ENCODE results near the gene PLPP7.

Gene PLPP7

GRCh38 chr9:131275332-131276093 lies 14.0 kb upstream of the PLPP7 start:
- no peak for TF ChIP-seq GATA2 (IDR thresholded peaks at IDR 0.05; ENCODE audit: low read depth, low read length)
- no peak for TF ChIP-seq GATA3 (IDR thresholded peaks at IDR 0.05; ENCODE audit: low read depth, low read length)

DNA sequence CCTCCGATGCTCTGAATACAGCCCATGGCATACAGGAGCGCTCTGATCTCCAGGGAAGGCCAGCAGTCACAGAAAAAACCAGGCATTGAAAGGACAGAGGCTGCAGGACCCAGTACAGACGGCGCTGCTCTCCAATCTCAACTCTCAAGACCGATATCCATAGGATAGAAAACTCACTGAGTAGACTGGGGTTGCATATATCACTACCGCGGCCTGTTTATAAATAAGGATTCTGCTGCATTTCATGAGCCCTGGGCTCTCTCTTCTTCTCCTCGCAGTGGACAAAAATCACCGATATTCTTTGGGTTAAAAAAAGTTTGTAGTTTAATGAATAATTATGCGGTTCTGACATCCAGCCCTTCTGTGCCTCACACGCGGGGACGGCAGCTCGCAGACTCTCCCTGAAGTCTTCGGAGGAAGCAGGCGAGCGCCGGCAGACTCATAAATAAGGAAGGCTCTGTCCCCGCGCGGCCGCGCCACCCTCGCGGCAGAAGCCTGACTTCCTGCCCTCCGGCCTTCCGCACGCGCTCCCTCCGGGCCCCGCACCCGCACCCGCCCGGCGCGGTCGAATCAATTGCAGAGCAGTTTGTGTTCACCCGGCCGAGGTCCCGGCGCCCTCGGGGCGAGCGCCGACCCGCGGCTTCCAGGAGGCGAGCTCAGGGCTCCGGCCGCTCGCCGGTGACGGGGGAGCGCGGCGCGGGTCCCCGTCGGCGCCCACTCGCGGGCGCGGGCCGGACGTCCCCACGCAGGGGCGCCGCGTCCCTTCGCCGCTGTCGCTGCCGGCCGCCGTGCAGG lies 13.2 kb upstream of the PLPP7 start, which contains the start of gene FAM78A:
FAM78A (minus strand) TSS at position 417 of the 795 bp plus-strand sequence; CDS start at position 86, 331 bp downstream.
- TF ChIP-seq GATA2 (IDR thresholded peaks at IDR 0.05; ENCODE audit: low read depth, low read length) (no peak), GATA3 (IDR thresholded peaks at IDR 0.05; ENCODE audit: low read depth, low read length) (no peak)

- TF ChIP-seq GATA2 (IDR thresholded peaks at IDR 0.05; ENCODE audit: low read depth, low read length) (no peak), GATA3 (IDR thresholded peaks at IDR 0.05; ENCODE audit: low read depth, low read length) (no peak)
These were observed 12.6 kb upstream of the PLPP7 start for GRCh38 chr9:131276891-131277286.

DNA sequence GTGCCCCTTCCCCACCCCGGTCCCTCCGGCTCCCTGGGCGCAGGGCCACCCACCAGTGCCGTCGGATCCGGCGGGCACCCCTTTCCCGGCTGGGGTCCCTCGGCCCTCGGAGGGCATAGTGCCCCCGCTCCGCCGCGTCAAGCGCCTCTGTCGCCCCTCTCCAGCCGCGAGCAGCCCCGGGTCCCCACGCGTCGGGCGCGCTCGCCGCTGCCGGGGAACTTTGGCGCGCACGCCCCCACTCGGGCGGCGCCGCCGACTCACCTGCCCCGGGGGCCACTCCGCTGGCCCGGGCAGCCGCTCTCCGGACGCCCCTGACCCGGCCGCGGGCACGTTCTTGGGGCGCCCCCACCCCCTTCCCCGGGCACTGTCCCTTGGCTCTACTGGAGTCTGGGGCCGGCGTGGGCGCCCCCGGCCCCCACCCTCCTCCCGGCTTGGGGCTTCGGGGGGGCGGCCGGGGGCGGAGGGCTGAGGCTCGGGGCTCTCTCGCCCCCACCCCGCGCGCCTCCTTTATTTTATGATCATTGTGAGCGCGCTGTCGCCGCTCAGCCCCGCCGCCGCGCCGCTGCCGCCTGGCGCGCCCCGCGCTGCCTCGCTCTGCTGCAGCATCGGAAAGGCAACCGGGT lies 12.1 kb upstream of the PLPP7 start:
- TF ChIP-seq GATA2 (IDR thresholded peaks at IDR 0.05; ENCODE audit: low read depth, low read length) (no peak), GATA3 (IDR thresholded peaks at IDR 0.05; ENCODE audit: low read depth, low read length) (no peak)

DNA sequence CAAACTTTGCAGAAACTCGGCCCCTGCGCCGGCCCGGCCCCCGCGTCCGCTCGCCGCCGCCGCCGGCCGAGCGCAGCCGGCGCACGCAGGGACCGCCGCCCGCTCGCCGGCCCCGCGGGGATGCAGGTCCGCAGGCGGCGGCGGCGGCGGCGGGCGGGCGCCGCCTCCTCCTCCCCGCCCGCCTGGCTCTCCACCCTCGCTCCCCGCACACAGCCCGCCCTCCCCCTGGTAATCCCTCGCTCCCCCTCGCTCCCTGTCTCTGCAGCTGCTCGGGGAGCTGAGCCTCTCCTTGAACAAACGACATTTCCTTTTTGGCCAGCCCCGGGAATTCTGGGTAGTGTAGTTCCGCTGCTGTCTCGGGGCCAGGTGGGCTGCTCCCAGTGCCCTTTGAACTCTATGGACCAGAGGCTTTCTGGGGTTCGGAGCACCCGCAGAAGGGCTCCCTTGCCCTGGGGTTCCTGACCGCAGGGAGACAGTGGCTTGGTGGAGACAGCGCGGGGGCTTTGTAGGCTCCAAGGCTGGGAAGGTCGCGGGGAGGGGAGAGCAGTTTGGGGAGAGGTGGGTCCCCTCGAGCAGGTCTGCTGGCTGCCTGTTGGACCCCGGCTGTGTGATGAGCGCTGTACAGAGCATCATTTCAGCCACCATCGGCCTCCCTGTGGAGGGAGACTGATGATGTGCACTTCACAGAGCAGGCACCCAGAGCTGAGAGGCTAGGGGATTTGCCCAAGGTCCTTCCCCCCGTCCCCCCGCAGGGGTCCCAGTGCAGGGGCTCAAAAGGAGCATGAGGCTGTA lies 11.4 kb upstream of the PLPP7 start:
- TF ChIP-seq GATA2 (IDR thresholded peaks at IDR 0.05; ENCODE audit: low read depth, low read length) (no peak), GATA3 (IDR thresholded peaks at IDR 0.05; ENCODE audit: low read depth, low read length) (no peak)

DNA sequence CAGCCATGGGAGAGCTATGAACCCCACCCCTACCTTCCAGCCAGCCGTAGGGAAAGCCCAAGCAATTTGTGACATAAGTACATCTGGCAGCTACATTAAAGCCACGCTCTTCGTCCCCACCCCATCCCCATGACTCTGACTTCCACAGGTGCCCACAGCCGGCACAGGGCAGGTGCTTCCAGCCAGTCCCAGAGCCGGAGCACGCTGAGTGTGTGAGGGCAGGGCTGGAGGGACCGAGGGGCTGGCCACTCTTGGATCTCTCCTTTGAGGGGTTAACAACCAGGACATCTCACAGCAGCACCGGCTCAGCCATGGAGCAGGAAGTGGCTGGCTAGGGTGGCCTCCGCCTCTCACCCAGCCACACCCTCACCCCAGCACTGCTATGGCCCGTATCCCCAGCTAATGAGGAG lies 10.8 kb upstream of the PLPP7 start:
- TF ChIP-seq GATA3 (IDR thresholded peaks at IDR 0.05; ENCODE audit: low read depth, low read length): no peak
- no peak for TF ChIP-seq GATA2 (IDR thresholded peaks at IDR 0.05; ENCODE audit: low read depth, low read length)

- no peak for TF ChIP-seq GATA3 (IDR thresholded peaks at IDR 0.05; ENCODE audit: low read depth, low read length)
These were observed 10.2 kb upstream of the PLPP7 start for GRCh38 chr9:131279196-131279862.

DNA sequence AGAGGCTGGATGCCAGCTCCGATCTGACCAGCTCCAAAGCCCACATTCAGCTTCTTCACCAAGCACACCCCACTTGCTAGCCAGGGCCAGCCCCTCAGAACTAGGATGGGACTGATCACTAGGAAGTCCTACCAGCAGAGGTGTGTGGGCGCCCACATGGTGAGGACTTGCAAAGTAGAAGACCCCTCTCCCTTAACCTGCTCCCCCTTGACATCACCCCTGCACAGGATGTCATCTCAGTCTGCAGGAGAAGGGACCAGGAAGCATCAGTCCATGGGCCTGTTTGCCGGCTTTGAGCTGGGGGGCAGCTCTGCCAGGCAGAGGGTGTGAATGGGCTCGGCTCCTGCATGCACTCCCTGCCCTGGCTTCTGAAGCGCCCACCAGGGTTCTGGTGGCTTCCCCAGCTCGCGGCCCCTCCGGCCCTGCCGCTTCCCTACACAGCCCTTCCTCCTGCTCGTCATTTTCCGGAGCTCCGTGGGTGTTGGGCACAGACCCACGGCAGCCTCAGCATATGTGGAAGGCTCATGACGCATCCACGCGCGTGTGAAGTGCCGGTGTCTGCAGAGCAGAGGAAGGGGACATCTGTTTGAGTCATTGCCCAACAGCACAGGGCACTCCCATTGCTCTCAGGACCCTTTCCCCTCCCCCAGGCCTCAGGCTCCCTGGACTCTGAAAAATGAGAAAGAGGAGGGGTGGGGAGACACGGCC lies 9.5 kb upstream of the PLPP7 start:
- no peak for TF ChIP-seq GATA2 (IDR thresholded peaks at IDR 0.05; ENCODE audit: low read depth, low read length)
- no peak for TF ChIP-seq GATA3 (IDR thresholded peaks at IDR 0.05; ENCODE audit: low read depth, low read length)

DNA sequence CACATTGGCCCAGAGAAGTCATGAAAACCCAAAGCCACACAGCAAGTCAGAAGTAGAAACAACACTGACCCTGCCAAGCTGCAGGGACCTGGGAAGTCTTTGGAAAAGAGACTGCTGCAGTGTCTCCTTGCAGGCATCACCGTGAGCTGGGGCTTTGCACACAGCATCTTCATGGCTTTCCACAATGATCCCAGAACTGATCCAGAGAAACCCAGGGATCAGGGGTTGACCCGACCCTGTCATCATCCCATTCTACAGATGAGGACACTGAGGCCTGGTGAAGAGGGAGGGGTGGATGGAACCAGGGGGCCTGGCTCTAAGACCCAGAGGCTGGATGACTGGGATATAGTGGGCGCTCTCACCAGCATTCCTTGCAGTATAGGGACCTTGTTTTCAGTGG lies 8.9 kb upstream of the PLPP7 start:
- TF ChIP-seq GATA3 (IDR thresholded peaks at IDR 0.05; ENCODE audit: low read depth, low read length) (no peak), GATA2 (IDR thresholded peaks at IDR 0.05; ENCODE audit: low read depth, low read length) (no peak)

GRCh38 chr9:131281119-131281965 lies 8.2 kb upstream of the PLPP7 start:
- TF ChIP-seq GATA2 (IDR thresholded peaks at IDR 0.05; ENCODE audit: low read depth, low read length) (no peak), GATA3 (IDR thresholded peaks at IDR 0.05; ENCODE audit: low read depth, low read length) (no peak)

- TF ChIP-seq GATA3 (IDR thresholded peaks at IDR 0.05; ENCODE audit: low read depth, low read length) (no peak), GATA2 (IDR thresholded peaks at IDR 0.05; ENCODE audit: low read depth, low read length) (no peak)
These were observed 7.3 kb upstream of the PLPP7 start for GRCh38 chr9:131282175-131282574.
